SK-N-SH (cell line): Measurements from ENCODE around the gene HOXB6. TPM values are rescaled to one million over a fixed set of nuclear protein-coding genes. Genes with fewer than 3 reads are reported as not detected.
A peak's percentile ranks its signal among the peaks of the same experiment; 100 is the strongest.

Experiments
- CTCF ChIA-PET: fragments of 300-600, 350-600 bp; formaldehyde crosslinking; extraction: SDS; loops from one replicate; lab custom pipeline; 2021; lab: Yijun Ruan, JAX
- POLR2A ChIA-PET: fragments of 350-600 bp; sonication (Branson Sonifier 250); formaldehyde crosslinking; extraction: SDS; loops from one replicate; lab custom pipeline; 2020; ENCODE audit warnings: antibody characterized with exemption, inconsistent platforms; lab: Yijun Ruan, JAX
- DNase-seq: peaks from one replicate; pipeline ENCODE4 v3.0.0; 2012
- H2AFZ ChIP-seq: fragments of 200-600 bp; sonication (generic); 2 replicates; pipeline ENCODE4 v1.8.1; 2016; ENCODE audit warnings: antibody characterized with exemption, mild to moderate bottlenecking, low read depth
- H3F3A ChIP-seq: fragments of 200-600 bp; sonication (generic); replicated peaks from 2 replicates; pipeline ENCODE3; 2016; ENCODE audit warnings: antibody characterized with exemption, mild to moderate bottlenecking; ENCODE audit not compliant: insufficient read depth
- H3K27ac ChIP-seq, 2 experiments: fragments of 200-500 bp in 1 of 2; fragments of 200-600 bp in 1 of 2; sonication (Bioruptor generic) in 1 of 2; sonication (generic), shearing (Covaris generic) in 1 of 2; 2 replicates each; pipeline versions ENCODE4 v1.5.1 to v1.6.1; 2014 to 2016; ENCODE audit warnings: low read depth in 2 of 2, inconsistent platforms in 1 of 2, low read length in 1 of 2, mild to moderate bottlenecking in 1 of 2, mixed read lengths in 1 of 2
- H3K27me3 ChIP-seq: fragments of 200-600 bp; sonication (generic), shearing (Covaris generic); 2 replicates; pipeline ENCODE4 v1.6.1; 2016; ENCODE audit warnings: mixed run types; ENCODE audit not compliant: insufficient read depth
- H3K36me3 ChIP-seq, 2 experiments: fragments of 200-500 bp in 1 of 2; fragments of 200-600 bp in 1 of 2; sonication (Bioruptor generic) in 1 of 2; sonication (generic) in 1 of 2; replicated peaks in 1 of 2; 2 replicates each; pipeline versions ENCODE3 to v1.5.1; 2014 to 2016; ENCODE audit warnings: low read length in 1 of 2, mild to moderate bottlenecking in 1 of 2; ENCODE audit not compliant: insufficient read depth in 2 of 2, control insufficient read depth in 1 of 2
- H3K4me1 ChIP-seq, 2 experiments: fragments of 200-500 bp in 1 of 2; fragments of 200-600 bp in 1 of 2; sonication (Bioruptor generic) in 1 of 2; sonication (generic), shearing (Covaris generic) in 1 of 2; 2 replicates each; pipeline versions ENCODE4 v1.5.1 to v1.6.1; 2014 to 2016; ENCODE audit warnings: low read depth in 1 of 2, low read length in 1 of 2, mixed run types in 1 of 2; ENCODE audit not compliant: insufficient read depth in 2 of 2, control insufficient read depth in 1 of 2
- H3K4me2 ChIP-seq: fragments of 200-600 bp; sonication (generic), shearing (Covaris generic); 2 replicates; pipeline ENCODE4 v1.6.1; 2017; ENCODE audit warnings: mixed run types
- H3K4me3 ChIP-seq, 2 experiments: fragments of 200-500 bp in 1 of 2; fragments of 200-600 bp in 1 of 2; sonication (Bioruptor generic) in 1 of 2; sonication (generic), shearing (Covaris generic) in 1 of 2; 2 replicates each; pipeline versions ENCODE4 v1.5.1 to v1.8.1; 2014 to 2016; ENCODE audit warnings: low read depth in 2 of 2, inconsistent platforms in 1 of 2, low read length in 1 of 2, mild to moderate bottlenecking in 1 of 2, mixed read lengths in 1 of 2, moderate library complexity in 1 of 2
- H3K79me2 ChIP-seq: fragments of 200-600 bp; sonication (generic); 2 replicates; pipeline ENCODE4 v1.8.1; 2017; ENCODE audit warnings: mild to moderate bottlenecking; ENCODE audit not compliant: insufficient read depth
- H3K9ac ChIP-seq: fragments of 200-600 bp; sonication (generic); 2 replicates; pipeline ENCODE4 v1.6.1; 2017; ENCODE audit warnings: mixed run types
- H3K9me2 ChIP-seq: fragments of 200-600 bp; sonication (generic); 2 replicates; pipeline ENCODE4 v1.6.1; 2017; ENCODE audit warnings: mixed run types
- H3K9me3 ChIP-seq: fragments of 200-600 bp; sonication (generic); 2 replicates; pipeline ENCODE4 v1.6.1; 2017; ENCODE audit warnings: mixed run types, mild to moderate bottlenecking, moderate library complexity
- H4K20me1 ChIP-seq: fragments of 200-600 bp; sonication (generic); 2 replicates; pipeline ENCODE4 v1.6.1; 2017; ENCODE audit warnings: mild to moderate bottlenecking, mixed run types; ENCODE audit not compliant: insufficient read depth
- CHD2 ChIP-seq: fragments of 150-350 bp; IDR thresholded peaks from 2 replicates; pipeline ENCODE4 v1.6.1; 2018; ENCODE audit warnings: low read length; ENCODE audit not compliant: partially characterized antibody
- ELF1 ChIP-seq: IDR thresholded peaks from 2 replicates; pipeline ENCODE4 v1.4.0; 2012
- EP300 ChIP-seq, 2 experiments: IDR thresholded peaks; 2 replicates each; pipeline versions ENCODE4 v1.4.0 to v1.6.1; 2012; ENCODE audit warnings: borderline replicate concordance in 1 of 2, low read depth in 1 of 2, low read length in 1 of 2
- FOSL2 ChIP-seq: IDR thresholded peaks from 2 replicates; pipeline ENCODE4 v1.4.0; 2012; ENCODE audit warnings: low read depth, mild to moderate bottlenecking, moderate library complexity, borderline replicate concordance
- FOXM1 ChIP-seq: IDR thresholded peaks from 2 replicates; pipeline ENCODE4 v1.4.0; 2012; ENCODE audit warnings: low read depth, mild to moderate bottlenecking
- MEF2A ChIP-seq: IDR thresholded peaks from 2 replicates; pipeline ENCODE4 v1.4.0; 2012; ENCODE audit warnings: low read depth, borderline replicate concordance
- NRF1 ChIP-seq: IDR thresholded peaks from 2 replicates; pipeline ENCODE4 v1.6.1; 2012; ENCODE audit warnings: low read depth, mild to moderate bottlenecking, low read length
- POLR2AphosphoS5 ChIP-seq: IDR thresholded peaks from 2 replicates; pipeline ENCODE4 v1.6.1; 2012; ENCODE audit warnings: low read depth, low read length
- RAD21 ChIP-seq: IDR thresholded peaks from 2 replicates; pipeline ENCODE4 v1.6.1; 2012; ENCODE audit warnings: mild to moderate bottlenecking, low read length
- RCOR1 ChIP-seq: fragments of 150-350 bp; IDR thresholded peaks from 2 replicates; pipeline ENCODE4 v1.6.1; 2017; ENCODE audit warnings: antibody characterized with exemption, low read length
- RFX5 ChIP-seq: IDR thresholded peaks from 2 replicates; pipeline ENCODE4 v1.6.1; 2012; ENCODE audit warnings: mild to moderate bottlenecking, improper control_type of control experiment, low read length
- TEAD4 ChIP-seq: IDR thresholded peaks from 2 replicates; pipeline ENCODE4 v1.4.0; 2012; ENCODE audit warnings: mild to moderate bottlenecking, borderline replicate concordance; ENCODE audit not compliant: insufficient read depth
- WGBS: methylation state at CpG from one replicate; pipeline ENCODE4 v1.1.6; 2017; ENCODE audit warnings: low lambda C conversion rate; 5-methylcytosine and 5-hydroxymethylcytosine counted together
- polyA plus RNA-seq, 3 experiments: library from polyadenylated mRNA; depleted of rRNA; stranded (reverse); fragments of >200 nt; gene quantifications; 2 replicates each; pipeline ENCODE4 v1.2.3, GENCODE V29; 2012
- TF ChIP-seq, protein P1 (sequence below): IDR thresholded peaks from 2 replicates; pipeline ENCODE4 v1.4.0; 2012; ENCODE audit warnings: low read depth, borderline replicate concordance
- TF ChIP-seq, protein P2 (sequence below): IDR thresholded peaks from 2 replicates; pipeline ENCODE4 v1.4.0; 2012; ENCODE audit warnings: low read depth
- TF ChIP-seq, protein P3 (sequence below): IDR thresholded peaks from 2 replicates; pipeline ENCODE4 v1.4.0; 2012; ENCODE audit warnings: low read depth, borderline replicate concordance
- TF ChIP-seq, protein P4 (sequence below): fragments of 150-350 bp; IDR thresholded peaks from 2 replicates; pipeline ENCODE4 v1.6.1; 2016; ENCODE audit warnings: mild to moderate bottlenecking, low read depth, low read length
- TF ChIP-seq, protein P5 (sequence below): IDR thresholded peaks from 2 replicates; pipeline ENCODE4 v1.6.1; 2012; ENCODE audit warnings: mild to moderate bottlenecking, low read depth, low read length, moderate library complexity
- TF ChIP-seq, protein P6 (sequence below): fragments of 150-350 bp; IDR thresholded peaks from 2 replicates; pipeline ENCODE4 v1.6.1; 2017; ENCODE audit warnings: antibody characterized with exemption, low read length, low read depth, borderline replicate concordance

The HOXB6 gene
- polyA plus RNA-seq, 1 of the 3 experiments (the other 2 are of a cell fraction): not detected

DNA sequence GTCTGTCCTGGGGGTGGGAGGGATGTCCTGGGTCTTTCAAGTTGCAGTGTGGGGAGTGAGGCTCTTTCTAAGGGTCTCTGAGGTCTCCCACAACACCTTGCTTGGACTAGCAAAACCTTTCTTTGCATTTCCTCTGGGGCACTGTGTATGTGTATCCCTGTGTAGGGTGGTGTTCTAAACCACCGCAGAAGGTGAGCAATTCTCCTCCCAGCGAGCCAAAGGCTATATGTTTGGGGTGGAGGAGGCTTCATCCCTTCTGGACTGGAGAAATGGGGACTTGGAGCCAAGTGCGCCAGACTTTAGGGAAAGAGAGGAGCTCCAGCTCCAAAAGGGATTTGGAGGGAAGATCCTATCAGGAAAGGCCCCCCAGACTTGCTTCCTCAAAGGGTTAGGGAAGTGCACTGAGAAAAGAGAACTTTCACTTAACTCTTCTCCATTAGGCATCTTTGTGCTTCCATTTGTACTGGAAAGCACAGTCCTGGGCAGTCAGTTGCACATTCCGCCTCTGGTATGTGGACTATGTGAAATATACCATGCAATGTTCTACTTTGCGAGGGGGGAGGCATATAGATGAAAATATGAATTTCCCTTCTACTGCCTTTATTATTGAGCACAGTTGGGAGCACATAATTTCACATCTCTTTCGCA lies 40.2 kb upstream of the HOXB6 start:
- no peak overlapping the region for H3K27ac ChIP-seq
- POLR2A ChIA-PET: no interaction called here
- H2AFZ ChIP-seq: no peak overlapping the region
- TF ChIP-seq, protein P1, sequence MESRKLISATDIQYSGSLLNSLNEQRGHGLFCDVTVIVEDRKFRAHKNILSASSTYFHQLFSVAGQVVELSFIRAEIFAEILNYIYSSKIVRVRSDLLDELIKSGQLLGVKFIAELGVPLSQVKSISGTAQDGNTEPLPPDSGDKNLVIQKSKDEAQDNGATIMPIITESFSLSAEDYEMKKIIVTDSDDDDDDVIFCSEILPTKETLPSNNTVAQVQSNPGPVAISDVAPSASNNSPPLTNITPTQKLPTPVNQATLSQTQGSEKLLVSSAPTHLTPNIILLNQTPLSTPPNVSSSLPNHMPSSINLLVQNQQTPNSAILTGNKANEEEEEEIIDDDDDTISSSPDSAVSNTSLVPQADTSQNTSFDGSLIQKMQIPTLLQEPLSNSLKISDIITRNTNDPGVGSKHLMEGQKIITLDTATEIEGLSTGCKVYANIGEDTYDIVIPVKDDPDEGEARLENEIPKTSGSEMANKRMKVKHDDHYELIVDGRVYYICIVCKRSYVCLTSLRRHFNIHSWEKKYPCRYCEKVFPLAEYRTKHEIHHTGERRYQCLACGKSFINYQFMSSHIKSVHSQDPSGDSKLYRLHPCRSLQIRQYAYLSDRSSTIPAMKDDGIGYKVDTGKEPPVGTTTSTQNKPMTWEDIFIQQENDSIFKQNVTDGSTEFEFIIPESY: no peak
- TF ChIP-seq ELF1: no peak
- no peak for TF ChIP-seq POLR2AphosphoS5
- TF ChIP-seq FOXM1: no peak
- no peak for TF ChIP-seq CHD2
- WGBS: 6% methylated on average over 6 of the region's 6 CpGs
- no peaks in the 10 kb centered on the region for H3K9me3 ChIP-seq
- H3K27me3 ChIP-seq: peaks cover 97% of the 10 kb centered on the region
- no peaks in the 10 kb centered on the region for H3K79me2 ChIP-seq
- no peaks in the 10 kb centered on the region for H4K20me1 ChIP-seq
- H3K9me2 ChIP-seq: no peaks in the 10 kb centered on the region
- CTCF ChIA-PET: interaction anchor here (1.1 to 2.3 kb wide), 3 partner anchors 9 to 234 kb away, joined by 3 to 11 read pairs (median 4); no protein-coding TSS in a partner anchor
- H3F3A ChIP-seq: no peaks in the 10 kb centered on the region
- no peak overlapping the region for H3K4me2 ChIP-seq
- no peak overlapping the region for H3K9ac ChIP-seq
- DNase-seq: peak; percentile 17
- no peaks in the 10 kb centered on the region for H3K4me1 ChIP-seq
- no peaks in the 10 kb centered on the region for H3K36me3 ChIP-seq
- H3K4me3 ChIP-seq: no peak overlapping the region

DNA sequence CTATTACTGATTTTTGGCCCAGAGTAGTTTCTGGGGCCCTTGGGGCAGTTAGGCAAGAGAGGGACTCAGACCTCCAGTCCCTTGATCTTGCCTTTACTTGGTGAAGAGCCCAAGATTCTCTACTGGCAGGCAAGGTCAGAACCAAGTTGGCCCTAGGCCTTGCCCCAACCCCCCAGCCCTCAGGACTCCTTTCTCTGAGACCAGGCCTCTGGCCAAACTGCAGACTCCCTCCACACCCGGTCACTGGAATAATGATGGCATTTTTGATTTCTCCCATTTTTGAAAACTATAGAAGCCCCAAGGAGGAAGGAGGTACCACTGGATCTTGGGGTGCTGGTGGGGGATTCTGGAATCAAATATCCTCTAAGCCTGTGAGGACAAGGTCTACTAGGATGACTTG lies 39.4 kb upstream of the HOXB6 start:
- POLR2A ChIA-PET: no interaction called here
- no peaks in the 10 kb centered on the region for H4K20me1 ChIP-seq
- TF ChIP-seq RFX5 (no peak), EP300 (IDR thresholded peaks at IDR 0.05; ENCODE audit: borderline replicate concordance in 1 of 2, low read depth in 1 of 2, low read length in 1 of 2) (no peak), FOSL2 (no peak), RAD21 (no peak), RCOR1 (no peak), TEAD4 (no peak), MEF2A (no peak), NRF1 (no peak)
- TF ChIP-seq, protein P2, sequence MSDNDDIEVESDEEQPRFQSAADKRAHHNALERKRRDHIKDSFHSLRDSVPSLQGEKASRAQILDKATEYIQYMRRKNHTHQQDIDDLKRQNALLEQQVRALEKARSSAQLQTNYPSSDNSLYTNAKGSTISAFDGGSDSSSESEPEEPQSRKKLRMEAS: no peak
- TF ChIP-seq, protein P3, sequence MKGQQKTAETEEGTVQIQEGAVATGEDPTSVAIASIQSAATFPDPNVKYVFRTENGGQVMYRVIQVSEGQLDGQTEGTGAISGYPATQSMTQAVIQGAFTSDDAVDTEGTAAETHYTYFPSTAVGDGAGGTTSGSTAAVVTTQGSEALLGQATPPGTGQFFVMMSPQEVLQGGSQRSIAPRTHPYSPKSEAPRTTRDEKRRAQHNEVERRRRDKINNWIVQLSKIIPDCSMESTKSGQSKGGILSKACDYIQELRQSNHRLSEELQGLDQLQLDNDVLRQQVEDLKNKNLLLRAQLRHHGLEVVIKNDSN: no peak
- TF ChIP-seq, protein P4, sequence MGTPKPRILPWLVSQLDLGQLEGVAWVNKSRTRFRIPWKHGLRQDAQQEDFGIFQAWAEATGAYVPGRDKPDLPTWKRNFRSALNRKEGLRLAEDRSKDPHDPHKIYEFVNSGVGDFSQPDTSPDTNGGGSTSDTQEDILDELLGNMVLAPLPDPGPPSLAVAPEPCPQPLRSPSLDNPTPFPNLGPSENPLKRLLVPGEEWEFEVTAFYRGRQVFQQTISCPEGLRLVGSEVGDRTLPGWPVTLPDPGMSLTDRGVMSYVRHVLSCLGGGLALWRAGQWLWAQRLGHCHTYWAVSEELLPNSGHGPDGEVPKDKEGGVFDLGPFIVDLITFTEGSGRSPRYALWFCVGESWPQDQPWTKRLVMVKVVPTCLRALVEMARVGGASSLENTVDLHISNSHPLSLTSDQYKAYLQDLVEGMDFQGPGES: no peak
- TF ChIP-seq, protein P5, sequence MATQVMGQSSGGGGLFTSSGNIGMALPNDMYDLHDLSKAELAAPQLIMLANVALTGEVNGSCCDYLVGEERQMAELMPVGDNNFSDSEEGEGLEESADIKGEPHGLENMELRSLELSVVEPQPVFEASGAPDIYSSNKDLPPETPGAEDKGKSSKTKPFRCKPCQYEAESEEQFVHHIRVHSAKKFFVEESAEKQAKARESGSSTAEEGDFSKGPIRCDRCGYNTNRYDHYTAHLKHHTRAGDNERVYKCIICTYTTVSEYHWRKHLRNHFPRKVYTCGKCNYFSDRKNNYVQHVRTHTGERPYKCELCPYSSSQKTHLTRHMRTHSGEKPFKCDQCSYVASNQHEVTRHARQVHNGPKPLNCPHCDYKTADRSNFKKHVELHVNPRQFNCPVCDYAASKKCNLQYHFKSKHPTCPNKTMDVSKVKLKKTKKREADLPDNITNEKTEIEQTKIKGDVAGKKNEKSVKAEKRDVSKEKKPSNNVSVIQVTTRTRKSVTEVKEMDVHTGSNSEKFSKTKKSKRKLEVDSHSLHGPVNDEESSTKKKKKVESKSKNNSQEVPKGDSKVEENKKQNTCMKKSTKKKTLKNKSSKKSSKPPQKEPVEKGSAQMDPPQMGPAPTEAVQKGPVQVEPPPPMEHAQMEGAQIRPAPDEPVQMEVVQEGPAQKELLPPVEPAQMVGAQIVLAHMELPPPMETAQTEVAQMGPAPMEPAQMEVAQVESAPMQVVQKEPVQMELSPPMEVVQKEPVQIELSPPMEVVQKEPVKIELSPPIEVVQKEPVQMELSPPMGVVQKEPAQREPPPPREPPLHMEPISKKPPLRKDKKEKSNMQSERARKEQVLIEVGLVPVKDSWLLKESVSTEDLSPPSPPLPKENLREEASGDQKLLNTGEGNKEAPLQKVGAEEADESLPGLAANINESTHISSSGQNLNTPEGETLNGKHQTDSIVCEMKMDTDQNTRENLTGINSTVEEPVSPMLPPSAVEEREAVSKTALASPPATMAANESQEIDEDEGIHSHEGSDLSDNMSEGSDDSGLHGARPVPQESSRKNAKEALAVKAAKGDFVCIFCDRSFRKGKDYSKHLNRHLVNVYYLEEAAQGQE: no peak
- TF ChIP-seq, protein P6, sequence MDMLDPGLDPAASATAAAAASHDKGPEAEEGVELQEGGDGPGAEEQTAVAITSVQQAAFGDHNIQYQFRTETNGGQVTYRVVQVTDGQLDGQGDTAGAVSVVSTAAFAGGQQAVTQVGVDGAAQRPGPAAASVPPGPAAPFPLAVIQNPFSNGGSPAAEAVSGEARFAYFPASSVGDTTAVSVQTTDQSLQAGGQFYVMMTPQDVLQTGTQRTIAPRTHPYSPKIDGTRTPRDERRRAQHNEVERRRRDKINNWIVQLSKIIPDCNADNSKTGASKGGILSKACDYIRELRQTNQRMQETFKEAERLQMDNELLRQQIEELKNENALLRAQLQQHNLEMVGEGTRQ: no peak

More for the DNA sequence above, 39.4 kb upstream of the HOXB6 start:
- peak; percentile 9 for DNase-seq
- Histone ChIP-seq H3K4me3 (no peak overlapping the region), H3K27ac (no peak overlapping the region), H3K27me3 (peaks cover 100% of the 10 kb centered on the region), H3K36me3 (no peaks in the 10 kb centered on the region), H3K9me2 (no peaks in the 10 kb centered on the region), H3K9me3 (no peaks in the 10 kb centered on the region), H2AFZ (no peak overlapping the region), H3K4me2 (no peak overlapping the region), H3K4me1 (no peaks in the 10 kb centered on the region), H3K9ac (no peak overlapping the region), H3K79me2 (no peaks in the 10 kb centered on the region), H3F3A (no peaks in the 10 kb centered on the region)
- CTCF ChIA-PET: interaction anchor here (2.3 kb wide), 1 partner anchor 8 kb away, joined by 11 read pairs; no protein-coding TSS in a partner anchor
- WGBS: 6% methylated on average over 1 of the region's 1 CpG
